Right lobe of liver (tissue), 4 donors: ENCODE results near the gene DAP.

Experiments
- CTCF ChIP-seq, 4 donors: fragments of 200-600 bp in 3 of 4; fragments of 450-650 bp in 1 of 4; IDR thresholded peaks; one replicate each; pipeline versions ENCODE4 v1.5.1 to v1.8.0; 2016 to 2022; ENCODE audit warnings: antibody characterized with exemption in 4 of 4, mild to moderate bottlenecking in 2 of 4
- POLR2A ChIP-seq: fragments of 450-650 bp; IDR thresholded peaks from one replicate; pipeline ENCODE4 v1.6.1; 2017; ENCODE audit warnings: antibody characterized with exemption, mild to moderate bottlenecking
- donor health status: DM: no; HTN: no; CAD: no.
- donor health status: DM: no; HTN: no; CAD: no.
- donor health status: DM: no; HTN: yes; CAD: no.

GRCh38 chr5:10743951-10744350 lies 17.1 kb downstream of the DAP start:
- TF ChIP-seq POLR2A = no peak
- TF ChIP-seq CTCF (IDR thresholded peaks at IDR 0.05) = no peak
